Uterus (tissue), 4 donors: ENCODE results near the gene CHP1. TPM values are rescaled to one million over a fixed set of nuclear protein-coding genes. Genes with fewer than 3 reads are reported as not detected.
A peak's percentile ranks its signal among the peaks of the same experiment; 100 is the strongest.
"Not testable (repeated sequence)": the region's sequence is repeated elsewhere in the genome, so short reads cannot be mapped to it uniquely, and the experiment has no call there.

Experiments
- DNase-seq, 2 donors: peaks; one replicate each; pipeline ENCODE4 v3.0.0-alpha.2; 2019 to 2020
- H3K27ac ChIP-seq, 2 donors: fragments of 200-600 bp; sonication (generic); 1 replicate in 1 of 2; 2 replicates in 1 of 2; pipeline ENCODE4 v1.5.1; 2016 to 2018
- H3K27me3 ChIP-seq, 2 donors: fragments of 200-600 bp; sonication (generic); one replicate each; pipeline ENCODE4 v1.5.1; 2018 to 2019; ENCODE audit warnings: control low read depth in 1 of 2
- H3K36me3 ChIP-seq, 2 donors: fragments of 200-600 bp; sonication (generic); one replicate each; pipeline ENCODE4 v1.5.1; 2019; ENCODE audit warnings: control low read depth in 1 of 2
- H3K4me1 ChIP-seq, 2 donors: fragments of 200-600 bp; sonication (generic); one replicate each; pipeline ENCODE4 v1.5.1; 2018 to 2019; ENCODE audit warnings: control low read depth in 1 of 2
- H3K4me3 ChIP-seq, 2 donors: fragments of 200-600 bp; sonication (generic); 1 replicate in 1 of 2; 2 replicates in 1 of 2; pipeline ENCODE4 v1.5.1; 2018 to 2019; ENCODE audit warnings: mild to moderate bottlenecking in 1 of 2
- H3K9me3 ChIP-seq, 2 donors: fragments of 200-600 bp; sonication (generic); one replicate each; pipeline ENCODE4 v1.5.1; 2019; ENCODE audit warnings: control low read depth in 1 of 2
- CTCF ChIP-seq, 4 experiments: fragments of 200-600 bp in 2 of 4; fragments of 450-650 bp in 2 of 4; sonication (generic) in 2 of 4; IDR thresholded peaks; one replicate each; pipeline ENCODE4 v1.5.1; 2016 to 2019; ENCODE audit warnings: antibody characterized with exemption in 4 of 4, mild to moderate bottlenecking in 2 of 4, moderate library complexity in 1 of 4
- POLR2A ChIP-seq, 2 donors: fragments of 450-650 bp; IDR thresholded peaks; one replicate each; pipeline ENCODE4 v1.6.1; 2016; ENCODE audit warnings: antibody characterized with exemption in 2 of 2, mild to moderate bottlenecking in 1 of 2, moderate library complexity in 1 of 2
- intact Hi-C: fragments of 100-400 bp; cut with DNase I; formaldehyde crosslinking; loops from one replicate; pipeline ENCODE4 v1.15.1; 2023; ENCODE audit warnings: low total_unique reads
- total RNA-seq, 4 donors: library from RNA; depleted of rRNA in 3 of 4; stranded (reverse); fragments of >200 nt in 3 of 4; gene quantifications; one replicate each; pipeline versions ENCODE4 v1.1.0 to v1.2.4, GENCODE V29; 2014 to 2023
- donor health status: DM: yes; HTN: yes; CAD: no.

Gene CHP1
- total RNA-seq, 4 donors from 2014 or later: 54.7 to 129 (median 65.6) TPM

- Histone ChIP-seq H3K36me3 (no peaks in the 10 kb centered on the region), H3K4me1 (no peaks in the 10 kb centered on the region), H3K4me3 (no peak overlapping the region), H3K27me3 (no peaks in the 10 kb centered on the region), H3K9me3 (no peaks in the 10 kb centered on the region), H3K27ac (no peak overlapping the region)
- intact Hi-C loops: no loop called here
- TF ChIP-seq CTCF (IDR thresholded peaks at IDR 0.05): no peak
- DNase-seq: no peak
These were observed 11.7 kb upstream of the CHP1 start for GRCh38 chr15:41219381-41219780.

GRCh38 chr15:41230345-41230649, 771 bp upstream of the CHP1 start:
- TF ChIP-seq CTCF (IDR thresholded peaks at IDR 0.05): no peak
- TF ChIP-seq POLR2A (IDR thresholded peaks at IDR 0.05): no peak
- Histone ChIP-seq H3K4me3 (peak overlapping the region; percentile 92 to 98), H3K36me3 (no peaks in the 10 kb centered on the region), H3K27ac (peak overlapping the region; percentile 65 to 94), H3K4me1 (no peaks in the 10 kb centered on the region), H3K27me3 (no peaks in the 10 kb centered on the region), H3K9me3 (no peaks in the 10 kb centered on the region)
- DNase-seq: no peak
- intact Hi-C loops: no loop called here

GRCh38 chr15:41231422-41232226, 556 bp downstream of the CHP1 start:
- Histone ChIP-seq H3K4me1 (no peaks in the 10 kb centered on the region), H3K4me3 (peak overlapping the region; percentile 92 to 98), H3K27ac (peak overlapping the region; percentile 78 to 94), H3K9me3 (no peaks in the 10 kb centered on the region), H3K27me3 (no peaks in the 10 kb centered on the region), H3K36me3 (no peaks in the 10 kb centered on the region)
- TF ChIP-seq CTCF (IDR thresholded peaks at IDR 0.05) (no peak), POLR2A (IDR thresholded peaks at IDR 0.05) (no peak)
- no peak for DNase-seq
- intact Hi-C loops: no loop called here

GRCh38 chr15:41233367-41233771, 2.3 kb downstream of the CHP1 start:
- no peak for DNase-seq
- no peak overlapping the region for H3K27ac ChIP-seq
- H3K36me3 ChIP-seq: no peaks in the 10 kb centered on the region
- no peaks in the 10 kb centered on the region for H3K9me3 ChIP-seq
- H3K27me3 ChIP-seq: no peaks in the 10 kb centered on the region
- intact Hi-C loops: no loop called here
- H3K4me1 ChIP-seq: no peaks in the 10 kb centered on the region
- TF ChIP-seq POLR2A (IDR thresholded peaks at IDR 0.05) (no peak), CTCF (IDR thresholded peaks at IDR 0.05) (no peak)
- H3K4me3 ChIP-seq: no peak overlapping the region

- H3K27ac ChIP-seq, H3K9me3 ChIP-seq, DNase-seq, H3K36me3 ChIP-seq, H3K27me3 ChIP-seq, intact Hi-C loops, H3K4me1 ChIP-seq, H3K4me3 ChIP-seq: not testable (repeated sequence)
These were observed 4.2 kb downstream of the CHP1 start for GRCh38 chr15:41235228-41235627.

- Histone ChIP-seq H3K36me3 (no peaks in the 10 kb centered on the region), H3K27me3 (no peaks in the 10 kb centered on the region), H3K27ac (no peak overlapping the region), H3K4me1 (no peaks in the 10 kb centered on the region), H3K4me3 (no peak overlapping the region), H3K9me3 (no peaks in the 10 kb centered on the region)
- TF ChIP-seq CTCF (IDR thresholded peaks at IDR 0.05) (no peak), POLR2A (IDR thresholded peaks at IDR 0.05) (no peak)
- intact Hi-C loops: no loop called here
- DNase-seq: no peak
These were observed 4.9 kb downstream of the CHP1 start for GRCh38 chr15:41235929-41236328.
